GM21717 (cell line): ENCODE results near the gene KRT71.

Experiments used
- ATAC-seq: cut with Tn5 transposase; IDR thresholded peaks from one replicate; pipeline ENCODE4 v1.9.1; 2021; ENCODE audit warnings: mild to moderate bottlenecking, moderate library complexity; ENCODE audit not compliant: unreplicated experiment

The KRT71 gene

GRCh38 chr12:52575948-52576347, 23.0 kb upstream of the KRT71 start:
- ATAC-seq, result no peak

- ATAC-seq, result no peak
Measured at GRCh38 chr12:52575256-52575655, 22.3 kb upstream of the KRT71 start.

GRCh38 chr12:52573743-52574142, 20.8 kb upstream of the KRT71 start, which contains the start of gene KRT74:
Gene KRT74 (minus strand): TSS chr12:52573843. CDS start chr12:52573777, 66 bp downstream.
- no peak for ATAC-seq

- ATAC-seq, result no peak
Measured at GRCh38 chr12:52573306-52573705, 20.4 kb upstream of the KRT71 start.

GRCh38 chr12:52570511-52570910, 17.6 kb upstream of the KRT71 start:
- no peak for ATAC-seq

GRCh38 chr12:52568111-52568510, 15.2 kb upstream of the KRT71 start:
- ATAC-seq, result no peak

GRCh38 chr12:52566847-52567291, 13.9 kb upstream of the KRT71 start:
- no peak for ATAC-seq

- no peak for ATAC-seq
Measured at GRCh38 chr12:52564582-52564981, 11.6 kb upstream of the KRT71 start.

- no peak for ATAC-seq
Measured at GRCh38 chr12:52561880-52562449, 9.0 kb upstream of the KRT71 start.

GRCh38 chr12:52559979-52560378, 7.0 kb upstream of the KRT71 start:
- ATAC-seq, result no peak

- no peak for ATAC-seq
Measured at GRCh38 chr12:52558781-52559445, 6.0 kb upstream of the KRT71 start.

GRCh38 chr12:52557476-52557875, 4.5 kb upstream of the KRT71 start:
- no peak for ATAC-seq

GRCh38 chr12:52555577-52555976, 2.6 kb upstream of the KRT71 start:
- no peak for ATAC-seq

GRCh38 chr12:52552055-52552454, 890 bp downstream of the KRT71 start:
- no peak for ATAC-seq

GRCh38 chr12:52551216-52551865, 1.6 kb downstream of the KRT71 start:
- ATAC-seq, result no peak

- ATAC-seq, result no peak
Measured at GRCh38 chr12:52546126-52546525, 6.8 kb downstream of the KRT71 start.

GRCh38 chr12:52543985-52544883, 8.7 kb downstream of the KRT71 start:
- no peak for ATAC-seq

GRCh38 chr12:52542785-52543318, 10.1 kb downstream of the KRT71 start:
- no peak for ATAC-seq

GRCh38 chr12:52542157-52542556, 10.8 kb downstream of the KRT71 start:
- no peak for ATAC-seq

GRCh38 chr12:52541709-52542108, 11.2 kb downstream of the KRT71 start:
- ATAC-seq, result no peak

GRCh38 chr12:52540531-52540930, 12.4 kb downstream of the KRT71 start:
- no peak for ATAC-seq
